GM21515 (cell line): ENCODE results near the gene IQCE.

Experiments used
- ATAC-seq: cut with Tn5 transposase; IDR thresholded peaks from one replicate; pipeline ENCODE4 v1.9.1; 2021; ENCODE audit not compliant: unreplicated experiment

Gene IQCE

DNA sequence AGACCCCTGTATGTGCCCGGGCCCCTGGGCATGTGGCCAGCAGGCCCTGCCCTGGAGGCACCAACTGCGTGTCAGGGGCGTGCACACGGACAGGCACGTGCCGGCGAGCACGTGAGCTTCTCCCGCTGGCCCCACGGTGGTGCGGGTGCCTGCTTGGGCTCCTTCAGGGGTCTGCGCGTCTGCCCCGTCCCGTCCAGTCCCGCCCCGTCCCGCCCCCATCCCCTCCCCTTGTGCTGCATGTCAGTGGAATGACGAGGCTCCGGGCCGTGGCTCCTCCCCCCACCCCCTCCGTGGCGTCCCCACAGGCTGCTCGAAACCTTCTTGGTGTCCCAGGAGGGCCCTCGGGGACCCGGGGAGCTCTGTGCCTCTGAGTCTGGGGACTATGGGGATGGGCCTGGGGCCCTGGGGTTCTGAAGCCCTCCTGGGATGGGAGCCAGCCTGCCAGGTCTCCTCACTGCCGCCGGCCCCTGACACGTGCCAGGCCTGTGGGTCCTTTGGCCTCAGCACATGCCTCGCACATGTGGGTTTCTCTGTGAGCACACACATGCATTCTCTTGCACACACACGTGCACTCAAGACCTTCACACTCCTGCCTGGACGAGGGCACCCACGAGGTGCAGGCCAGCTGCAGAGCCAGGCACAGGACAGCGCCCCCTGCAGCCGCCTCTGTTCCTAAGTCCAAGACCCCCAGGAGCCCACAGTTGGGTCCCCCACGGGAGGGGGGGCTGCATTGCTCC lies 101.7 kb downstream of the IQCE start:
- no peak for ATAC-seq

GRCh38 chr7:2661096-2661449 lies 102.3 kb downstream of the IQCE start:
- no peak for ATAC-seq

DNA sequence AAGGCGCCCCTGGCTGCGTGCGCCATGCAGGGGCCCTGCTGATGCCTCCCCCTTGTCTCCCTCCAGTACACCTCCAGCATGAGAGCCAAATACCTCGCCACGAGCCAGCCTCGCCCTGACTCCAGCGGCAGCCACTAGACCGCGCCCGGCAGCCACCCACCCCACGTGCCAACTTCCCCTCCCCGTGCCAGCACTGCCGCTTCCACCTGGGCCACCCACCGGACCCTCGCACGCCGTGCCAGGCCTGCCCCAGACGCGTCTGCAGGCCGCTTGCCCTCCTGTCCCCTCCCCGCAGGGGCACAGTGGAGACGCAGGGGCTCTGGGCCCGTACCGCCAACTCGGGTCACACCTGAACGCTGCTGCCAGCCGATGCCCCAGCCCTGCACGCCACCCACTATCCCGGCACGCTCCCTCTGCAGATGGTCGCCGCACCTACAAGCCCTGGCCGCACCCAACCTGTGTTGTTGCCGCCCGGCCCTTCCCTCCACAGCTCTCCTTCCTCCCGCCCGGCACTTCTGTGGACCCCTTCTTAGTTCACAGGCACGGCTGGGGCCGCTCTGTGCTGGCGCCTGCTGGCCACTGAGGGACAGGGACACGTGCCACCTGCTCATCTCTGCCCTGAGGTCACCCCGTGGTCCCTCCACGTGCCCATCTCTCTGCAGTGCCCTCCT lies 103.0 kb downstream of the IQCE start:
- ATAC-seq: no peak

DNA sequence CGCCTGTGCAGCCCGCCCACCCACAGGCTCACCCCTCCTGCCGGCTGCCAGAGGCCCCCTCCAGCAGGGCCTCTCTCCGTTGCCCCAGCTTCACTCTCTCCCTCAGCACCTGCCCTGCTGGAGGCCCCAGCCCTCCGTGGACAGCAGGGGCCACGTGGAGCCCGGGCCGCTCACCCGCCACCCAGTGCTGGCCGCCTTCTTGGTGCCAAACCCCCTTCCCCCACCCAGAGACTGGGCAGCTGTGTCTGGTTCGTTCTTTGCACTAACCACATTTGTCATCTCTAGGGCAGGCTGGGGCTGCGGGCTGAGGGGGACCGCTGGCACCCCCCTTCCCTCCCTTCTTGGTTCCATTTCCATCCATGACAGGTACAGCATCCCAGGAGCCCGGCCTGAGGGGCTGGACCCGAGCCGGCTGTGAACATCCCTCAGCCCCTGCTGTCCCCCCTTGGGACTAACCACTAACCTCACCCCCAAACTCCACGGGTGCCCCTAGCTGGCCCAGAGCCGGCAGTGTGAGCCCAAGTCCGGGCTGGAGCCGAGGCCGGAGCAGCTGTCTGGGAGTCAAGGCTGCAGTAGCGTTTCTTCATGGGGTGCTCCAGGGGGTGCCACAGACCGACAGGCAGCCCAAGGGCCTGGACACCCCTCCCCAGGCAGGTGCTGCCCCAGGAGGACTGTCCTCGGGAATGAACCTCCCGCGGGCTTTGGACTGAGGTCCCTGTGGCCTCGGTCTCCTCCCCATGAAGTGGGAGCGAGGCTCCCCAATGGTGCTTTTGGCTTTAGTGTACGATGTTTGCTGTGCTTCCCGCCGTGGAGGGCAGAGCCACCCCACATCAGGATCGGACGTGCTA lies 103.7 kb downstream of the IQCE start:
- ATAC-seq: no peak

DNA sequence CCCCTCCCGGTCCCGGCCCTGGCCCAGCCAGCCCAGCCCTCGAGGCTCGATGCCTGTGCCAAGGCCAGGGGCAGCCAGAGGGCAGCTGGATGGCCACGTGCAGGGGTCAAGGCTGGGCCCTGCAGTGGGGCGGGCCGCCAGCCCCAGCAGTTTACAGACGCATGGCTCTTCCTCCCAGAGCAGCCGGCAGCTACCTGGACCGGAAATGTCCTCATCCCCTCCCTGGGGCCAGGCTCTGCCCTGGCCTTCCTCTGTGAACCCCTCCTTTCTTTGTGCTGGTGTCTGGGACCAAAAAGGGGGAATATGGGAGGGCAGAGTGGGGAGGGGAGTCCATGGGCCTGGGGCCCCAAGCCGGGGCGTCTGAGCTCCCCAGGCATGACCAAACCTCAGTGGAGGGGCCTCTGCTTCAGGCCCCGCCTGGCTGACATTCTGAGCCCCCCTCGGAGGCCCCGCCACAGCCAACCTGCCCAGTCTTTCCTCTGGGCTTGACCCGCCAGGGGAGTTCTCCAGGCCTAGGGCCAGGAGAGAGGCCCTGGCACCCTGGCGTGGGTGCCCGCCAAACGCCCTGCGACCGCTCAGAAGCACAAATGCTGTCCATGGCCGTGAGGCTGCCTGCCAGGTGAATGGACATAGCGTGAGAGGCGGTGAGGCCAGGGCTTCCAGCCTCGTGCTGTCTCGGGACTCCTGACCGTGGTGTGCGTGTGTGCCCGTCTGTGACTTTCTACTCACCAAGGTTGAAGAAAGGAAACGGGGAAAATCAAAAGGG lies 104.5 kb downstream of the IQCE start:
- ATAC-seq: no peak

DNA sequence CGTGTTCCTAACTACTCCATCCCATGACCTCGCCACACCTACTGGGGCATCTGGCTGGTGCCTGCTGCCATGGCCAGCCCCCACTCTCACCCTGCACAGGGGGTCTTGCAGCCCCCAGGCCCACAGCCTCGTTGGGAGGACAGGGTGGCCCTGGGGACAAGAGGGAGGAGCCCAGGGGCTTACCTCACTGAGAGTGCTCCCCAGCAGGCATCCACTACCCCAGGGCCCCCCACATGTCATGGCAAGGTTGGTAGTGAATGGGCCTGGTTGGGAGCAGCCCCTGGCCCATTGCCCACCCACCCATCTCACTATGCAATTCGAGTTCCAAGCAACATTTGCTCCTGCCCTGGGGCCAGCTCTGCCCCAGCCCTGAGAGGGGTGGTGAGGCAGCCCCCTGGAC lies 105.2 kb downstream of the IQCE start:
- ATAC-seq: no peak
